GM21526 (cell line): ENCODE results near the gene METRNL.
"Not testable (repeated sequence)": the region's sequence is repeated elsewhere in the genome, so short reads cannot be mapped to it uniquely, and the experiment has no call there.

Source experiments
- ATAC-seq: cut with Tn5 transposase; IDR thresholded peaks from one replicate; pipeline ENCODE4 v1.9.1; 2021; ENCODE audit warnings: moderate library complexity; ENCODE audit not compliant: unreplicated experiment, low FRiP score

Gene METRNL, protein sequence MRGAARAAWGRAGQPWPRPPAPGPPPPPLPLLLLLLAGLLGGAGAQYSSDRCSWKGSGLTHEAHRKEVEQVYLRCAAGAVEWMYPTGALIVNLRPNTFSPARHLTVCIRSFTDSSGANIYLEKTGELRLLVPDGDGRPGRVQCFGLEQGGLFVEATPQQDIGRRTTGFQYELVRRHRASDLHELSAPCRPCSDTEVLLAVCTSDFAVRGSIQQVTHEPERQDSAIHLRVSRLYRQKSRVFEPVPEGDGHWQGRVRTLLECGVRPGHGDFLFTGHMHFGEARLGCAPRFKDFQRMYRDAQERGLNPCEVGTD

DNA sequence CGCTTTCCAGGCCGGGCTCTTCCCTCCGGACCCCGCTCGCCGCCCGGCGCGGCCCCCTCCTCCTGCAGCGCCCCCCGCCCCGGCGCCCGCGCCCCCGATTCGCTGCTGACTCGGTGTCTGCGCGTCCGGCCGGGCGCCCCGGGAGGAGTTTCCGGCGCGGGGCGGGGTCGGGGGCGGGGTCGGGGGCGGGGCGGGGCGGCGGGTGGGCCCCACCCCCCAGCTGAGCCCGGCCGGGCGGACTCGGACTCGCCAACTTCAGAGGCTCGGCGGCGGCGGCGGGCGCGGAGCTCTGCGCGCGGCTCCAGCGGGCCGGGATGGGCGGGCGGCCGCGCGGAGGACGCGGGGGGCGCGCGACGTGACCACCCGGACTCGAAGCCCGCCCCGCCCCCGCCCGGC lies at the start of gene METRNL:
METRNL (plus strand) TSS at position 258 of the 396 bp plus-strand sequence. CDS start 207 bp downstream, outside the sequence.
- ATAC-seq, result no peak

DNA sequence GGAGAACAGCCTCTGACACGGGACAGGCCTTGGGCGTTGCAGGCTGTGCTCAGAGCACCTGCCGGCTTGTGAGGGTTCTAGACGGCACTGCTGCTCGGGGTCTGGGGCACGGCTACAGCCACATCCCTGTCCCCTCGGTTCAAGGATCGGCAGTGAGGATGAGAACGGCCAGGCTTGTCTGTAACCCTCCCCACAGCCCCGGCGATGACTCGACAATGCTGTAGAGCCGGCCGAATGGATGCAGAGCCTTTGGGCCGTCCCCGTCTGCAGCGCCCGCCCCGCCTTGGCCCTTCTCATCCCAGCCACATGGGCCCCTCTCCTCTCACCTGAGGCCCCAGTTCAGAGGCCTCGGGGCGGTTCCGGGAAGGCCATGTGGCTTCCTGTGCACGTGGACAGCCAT lies 49.0 kb upstream of the METRNL start:
- no peak for ATAC-seq

DNA sequence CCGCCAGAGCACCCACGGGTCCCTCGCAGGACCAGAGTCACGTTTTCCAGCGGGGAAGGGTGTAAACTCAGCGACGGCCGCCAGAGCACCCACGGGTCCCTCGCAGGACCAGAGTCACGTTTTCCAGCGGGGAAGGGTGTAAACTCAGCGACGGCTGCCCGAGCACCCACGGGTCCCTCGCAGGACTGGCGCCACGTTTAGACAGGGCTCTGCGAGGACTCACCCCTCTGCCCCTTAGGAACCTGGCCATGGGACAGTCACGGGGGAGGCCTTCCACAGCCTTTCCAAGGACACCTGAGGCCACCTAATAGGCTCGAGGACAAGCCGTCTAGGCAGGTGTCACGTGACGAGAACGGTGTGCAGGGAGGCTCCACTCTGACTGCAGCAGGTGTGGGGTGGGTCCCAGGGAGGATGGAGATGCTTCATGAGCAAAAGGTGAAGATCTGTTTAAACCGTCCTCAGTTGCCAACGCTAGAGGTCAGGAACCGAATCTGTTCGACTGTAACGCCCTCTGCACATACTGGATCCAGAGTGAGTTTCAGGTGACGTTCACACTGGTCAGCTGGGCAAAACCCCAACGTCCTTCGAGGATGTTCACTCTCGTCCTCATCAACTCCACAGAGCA lies 48.0 kb upstream of the METRNL start:
- ATAC-seq, result no peak

DNA sequence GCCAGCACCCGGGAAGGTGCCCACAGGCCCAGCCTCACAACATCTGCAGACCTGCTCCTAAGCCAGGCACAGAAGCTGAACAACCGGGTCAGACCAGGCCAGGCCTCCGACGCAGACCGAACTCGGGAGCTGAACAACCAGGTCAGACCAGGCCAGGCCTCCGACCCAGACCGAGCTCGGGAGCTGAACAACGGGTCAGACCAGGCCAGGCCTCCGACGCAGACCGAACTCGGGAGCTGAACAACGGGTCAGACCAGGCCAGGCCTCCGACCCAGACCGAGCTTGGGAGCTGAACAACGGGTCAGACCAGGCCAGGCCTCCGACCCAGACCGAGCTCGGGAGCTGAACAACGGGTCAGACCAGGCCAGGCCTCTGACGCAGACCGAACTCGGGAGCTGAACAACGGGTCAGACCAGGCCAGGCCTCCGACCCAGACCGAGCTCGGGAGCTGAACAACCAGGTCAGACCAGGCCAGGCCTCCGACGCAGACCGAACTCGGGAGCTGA lies 47.4 kb upstream of the METRNL start:
- ATAC-seq, result not testable (repeated sequence)

DNA sequence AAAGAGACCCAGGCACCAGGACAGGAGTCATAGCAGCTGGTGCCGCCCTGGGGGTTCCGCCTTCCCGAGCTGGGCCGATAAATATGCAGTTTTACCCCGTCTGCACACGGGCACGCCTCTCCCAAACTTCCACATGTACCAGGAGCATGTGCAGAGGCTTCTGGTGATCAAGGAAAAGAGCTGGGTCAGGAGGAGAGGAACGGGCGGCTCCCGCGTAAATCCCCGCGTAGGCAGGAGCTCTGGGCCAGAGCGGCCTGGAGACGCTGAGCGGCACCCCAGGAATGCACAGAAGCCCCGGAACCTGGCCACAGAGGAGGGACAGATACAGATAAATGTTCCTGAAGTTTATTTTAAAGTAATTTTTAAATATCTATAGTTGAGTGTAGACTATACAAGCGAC lies 46.6 kb upstream of the METRNL start:
- ATAC-seq, result no peak

DNA sequence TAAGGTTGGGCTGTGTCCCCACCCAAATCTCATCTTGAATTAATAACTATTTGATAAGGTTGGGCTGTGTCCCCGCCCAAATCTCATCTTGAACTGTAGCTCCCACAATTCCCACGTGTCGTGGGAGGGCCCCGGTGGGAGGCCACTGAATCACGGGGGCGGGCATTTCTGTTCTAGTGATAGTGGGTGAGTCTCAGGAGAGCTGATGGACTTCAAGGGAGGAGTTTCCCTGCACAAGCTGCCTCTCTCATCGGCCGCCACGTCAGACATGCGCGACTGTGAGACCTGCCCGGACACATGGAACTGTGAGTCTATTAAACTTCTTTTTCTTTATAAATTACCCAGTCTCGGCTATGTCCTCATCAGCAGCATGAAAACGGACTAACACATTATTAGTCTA lies 44.9 kb upstream of the METRNL start:
- no peak for ATAC-seq

DNA sequence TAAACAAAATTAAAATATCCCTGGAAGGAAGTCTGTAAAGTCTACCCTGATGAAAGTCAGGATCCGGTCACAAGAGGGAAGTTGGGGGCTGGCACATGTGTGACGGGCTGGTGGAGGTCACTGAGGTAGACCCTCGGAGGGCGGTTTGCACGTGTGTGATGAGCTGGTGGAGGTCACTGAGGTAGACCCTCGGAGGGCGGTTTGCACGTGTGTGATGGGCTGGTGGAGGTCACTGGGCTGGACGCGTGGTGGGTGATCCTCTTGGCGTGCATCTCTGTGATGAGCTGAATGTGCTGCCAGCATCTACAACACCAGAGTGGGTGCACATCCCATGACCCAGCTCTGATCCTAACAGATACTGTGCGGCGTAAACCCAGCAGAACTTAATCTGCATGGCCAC lies 43.7 kb upstream of the METRNL start:
- no peak for ATAC-seq

DNA sequence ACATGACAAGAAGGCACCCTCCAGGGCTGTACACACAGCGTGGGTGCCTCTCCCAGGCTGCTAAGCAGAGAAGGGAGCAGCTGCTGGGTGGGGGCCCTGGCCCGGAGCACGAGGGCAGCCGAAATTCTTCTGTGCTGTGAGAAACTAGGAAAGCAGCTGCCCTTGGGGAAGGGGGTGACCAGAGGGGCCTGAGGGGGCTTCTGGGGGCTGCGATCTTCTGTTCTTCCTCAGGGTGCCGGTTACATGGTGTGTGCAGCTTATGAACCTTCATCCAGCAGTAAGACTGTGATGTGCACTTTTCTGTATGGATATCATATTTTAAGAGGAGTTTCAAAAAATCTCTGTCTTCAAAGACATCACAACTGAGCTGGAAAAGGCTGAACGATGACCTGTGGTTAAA lies 43.2 kb upstream of the METRNL start:
- no peak for ATAC-seq

DNA sequence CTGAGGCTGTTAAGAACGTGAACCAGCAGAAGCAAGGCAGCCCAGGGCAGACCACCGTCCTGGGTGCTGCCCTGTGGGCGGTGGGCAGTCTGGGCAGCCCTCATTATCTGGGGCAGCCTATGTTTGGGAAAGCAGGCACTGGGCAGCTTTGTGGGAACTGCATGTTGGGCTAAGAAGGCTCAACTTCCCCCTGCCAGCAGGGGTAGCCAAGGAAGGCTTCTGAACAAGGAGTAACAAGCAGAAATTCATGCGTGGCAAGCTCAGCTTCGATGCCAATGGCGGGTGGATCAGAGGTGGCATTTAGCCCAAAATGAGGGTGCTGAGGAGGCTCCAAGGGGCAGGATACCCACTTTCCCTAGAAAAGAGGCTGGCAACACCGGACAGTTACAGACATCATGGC lies 42.7 kb upstream of the METRNL start:
- no peak for ATAC-seq

DNA sequence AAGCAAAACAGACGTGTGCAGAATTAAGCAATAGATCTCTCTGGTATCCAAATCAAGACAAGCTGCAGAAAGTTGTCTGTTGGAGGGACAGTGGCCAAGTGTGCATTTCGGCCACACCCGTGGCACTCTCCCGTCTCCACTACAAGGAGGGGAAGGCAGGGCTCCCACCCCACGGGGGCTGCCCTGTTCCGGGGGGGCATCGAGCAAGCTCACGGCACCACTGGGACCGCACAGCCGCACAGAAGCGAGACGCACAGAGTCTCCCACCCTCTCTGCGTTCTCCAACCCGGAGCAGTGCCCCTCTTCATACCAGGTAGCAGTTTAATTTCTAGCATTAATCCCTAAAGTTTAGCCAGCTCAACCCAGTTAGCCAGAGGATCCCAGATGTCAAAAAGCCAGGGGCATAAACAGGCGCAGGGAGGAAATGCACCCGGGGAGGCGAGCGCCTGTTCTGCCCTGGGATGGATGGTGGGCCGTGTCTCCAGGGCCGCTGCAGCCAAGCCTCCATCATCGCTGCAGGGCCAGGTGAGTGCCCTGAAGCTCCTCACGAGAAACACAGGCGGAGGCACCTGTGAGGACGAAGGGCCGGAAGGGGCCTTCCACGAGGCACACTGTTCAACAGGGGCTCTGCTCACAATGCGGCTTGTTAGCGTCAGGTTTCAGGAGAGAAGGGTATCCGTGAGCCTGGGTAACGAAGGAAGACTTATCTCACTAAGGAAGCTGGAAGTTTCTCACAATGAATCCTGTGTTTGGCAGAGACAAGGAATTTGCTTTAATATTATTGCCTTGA lies 42.1 kb upstream of the METRNL start:
- ATAC-seq, result no peak

DNA sequence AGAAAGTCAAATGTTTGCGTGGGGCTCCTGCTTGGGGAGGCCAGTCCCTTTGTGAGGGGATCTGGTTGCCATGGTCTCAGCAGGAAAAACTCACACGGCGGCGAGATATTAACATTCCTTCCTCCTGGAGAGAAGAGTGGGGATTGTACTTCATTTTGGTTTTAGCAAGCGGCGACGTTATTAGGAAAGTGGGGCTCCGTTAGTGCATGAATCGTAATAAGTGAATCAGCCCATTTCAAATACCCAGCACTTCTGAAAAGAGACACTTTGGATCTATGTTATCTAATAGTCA lies 41.6 kb upstream of the METRNL start:
- ATAC-seq, result no peak

DNA sequence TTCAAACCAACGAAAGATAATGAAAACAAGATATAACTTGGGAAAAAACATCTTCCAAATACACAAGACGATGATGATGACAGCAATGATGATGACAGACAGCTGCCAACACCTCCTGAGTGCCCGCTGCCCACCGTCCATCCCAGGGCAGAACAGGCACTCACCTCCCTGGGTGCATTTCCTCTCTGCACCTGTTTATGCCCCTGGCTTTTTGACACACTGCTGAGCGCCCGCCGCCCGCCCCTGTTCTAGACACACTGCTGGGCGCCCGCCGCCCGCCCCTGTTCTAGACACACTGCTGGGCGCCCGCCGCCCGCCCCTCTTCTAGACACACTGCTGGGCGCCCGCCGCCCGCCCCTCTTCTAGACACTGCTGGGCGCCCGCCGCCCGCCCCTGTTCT lies 40.4 kb upstream of the METRNL start:
- ATAC-seq, result not testable (repeated sequence)

DNA sequence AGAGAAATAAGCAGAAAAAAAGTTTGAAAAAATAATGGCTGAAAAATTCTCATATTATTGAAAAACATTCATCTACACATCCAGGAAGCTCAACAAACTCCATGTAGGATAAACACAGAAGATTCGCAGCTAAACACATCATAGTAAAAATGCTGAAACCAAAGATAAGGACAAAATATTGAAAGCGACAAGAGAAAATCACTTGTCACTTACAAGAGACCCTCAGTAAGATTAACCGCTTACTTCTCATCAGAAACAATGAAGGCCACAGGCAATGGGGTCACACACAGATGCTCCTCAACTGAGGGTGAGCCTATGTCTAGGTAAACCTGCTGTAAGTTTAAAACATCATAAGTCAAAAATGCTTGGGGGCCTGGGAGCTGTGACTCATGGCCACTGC lies 38.1 kb upstream of the METRNL start:
- ATAC-seq, result no peak

DNA sequence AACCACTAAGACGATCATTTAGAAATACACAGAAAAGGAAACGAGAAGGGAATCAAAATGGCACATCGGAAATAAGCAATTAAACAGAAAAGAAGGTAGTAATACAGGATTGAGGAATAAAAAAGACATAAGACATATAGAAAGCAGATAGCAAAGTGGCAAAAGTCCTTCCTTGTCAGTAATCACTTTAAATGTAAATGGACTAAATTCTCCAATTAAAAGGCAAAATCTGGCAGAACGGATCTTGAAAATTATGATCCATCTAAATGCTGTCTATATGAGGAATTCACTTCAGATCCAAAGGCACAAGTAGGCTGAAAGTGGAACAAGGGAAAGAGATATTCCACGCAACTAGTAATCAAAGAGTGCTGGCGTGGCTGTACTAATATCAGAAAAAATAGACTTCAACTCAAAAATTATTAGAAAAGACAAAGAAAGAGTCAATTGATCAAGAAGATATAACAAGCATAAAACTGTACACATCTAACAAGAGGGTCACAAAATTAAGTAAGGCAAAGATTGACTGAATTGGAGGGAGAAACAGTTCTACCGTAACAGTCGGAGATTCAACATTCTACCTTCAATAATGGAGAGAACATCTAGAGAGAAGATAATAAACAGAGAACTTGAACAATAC lies 36.8 kb upstream of the METRNL start:
- ATAC-seq, result no peak

DNA sequence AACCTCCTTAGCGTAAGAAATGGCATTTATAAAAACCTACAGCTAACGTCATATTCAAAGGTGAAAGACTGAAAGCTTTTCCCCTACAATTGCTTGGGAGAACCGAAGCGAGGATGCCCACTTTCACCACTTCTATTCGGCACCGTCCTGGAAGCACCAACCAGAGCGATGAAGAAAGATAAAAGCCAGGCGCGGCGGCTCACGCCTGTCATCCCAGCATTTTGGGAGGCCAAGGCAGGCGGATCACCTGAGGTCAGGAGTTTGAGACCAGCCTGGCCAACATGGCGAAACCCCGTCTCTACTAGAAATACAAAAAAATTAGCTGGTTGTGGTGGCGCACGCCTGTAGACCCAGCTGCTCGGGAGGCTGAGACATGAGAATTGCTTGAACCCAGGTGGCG lies 34.9 kb upstream of the METRNL start:
- ATAC-seq, result not testable (repeated sequence)

DNA sequence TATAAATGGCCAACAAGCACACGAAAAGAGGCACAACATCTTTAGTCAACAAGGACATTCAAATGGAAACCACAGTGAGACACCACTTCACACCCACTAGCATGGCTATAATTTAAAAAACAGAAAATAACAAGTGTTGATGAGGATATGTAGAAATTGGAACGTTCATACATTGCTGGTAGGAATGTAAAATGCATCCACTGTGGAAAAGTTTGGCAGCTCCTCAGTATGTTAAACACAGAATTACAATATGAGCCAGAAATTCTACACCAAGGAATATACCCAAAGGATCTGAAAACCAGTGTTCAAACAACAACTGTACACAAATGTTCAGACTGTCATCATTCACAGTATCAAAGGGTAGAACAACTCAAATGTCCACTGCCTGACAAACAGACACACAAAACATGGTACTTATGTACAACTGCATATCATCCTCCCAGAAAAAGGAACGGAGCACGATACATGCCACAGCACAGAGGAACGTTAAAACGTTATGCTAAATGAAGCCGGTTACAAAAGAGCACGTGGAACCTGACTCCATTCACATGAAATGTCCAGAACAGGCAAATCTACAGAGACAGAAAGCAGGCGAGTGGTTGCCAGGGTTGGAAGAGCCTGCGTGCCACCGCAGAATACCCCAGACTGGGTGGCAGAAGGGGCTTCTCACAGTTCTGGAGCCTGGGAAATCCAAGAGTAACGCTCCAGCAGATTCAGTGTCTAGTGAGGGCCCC lies 32.8 kb upstream of the METRNL start:
- ATAC-seq, result no peak

DNA sequence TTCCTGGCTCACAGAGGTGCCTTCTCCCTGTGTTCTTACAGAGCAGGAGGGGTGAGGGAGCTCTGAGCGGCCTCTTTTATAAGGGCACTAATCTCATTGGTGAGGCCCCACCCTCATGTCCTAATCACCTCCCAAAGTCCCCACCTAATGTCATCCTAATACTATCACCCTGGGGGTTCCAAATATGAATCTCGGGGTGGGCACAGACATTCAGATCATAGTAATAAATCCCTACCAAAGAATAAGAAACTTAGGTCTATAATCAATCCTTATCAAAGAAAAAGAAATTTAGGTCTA lies 32.3 kb upstream of the METRNL start:
- ATAC-seq, result no peak

DNA sequence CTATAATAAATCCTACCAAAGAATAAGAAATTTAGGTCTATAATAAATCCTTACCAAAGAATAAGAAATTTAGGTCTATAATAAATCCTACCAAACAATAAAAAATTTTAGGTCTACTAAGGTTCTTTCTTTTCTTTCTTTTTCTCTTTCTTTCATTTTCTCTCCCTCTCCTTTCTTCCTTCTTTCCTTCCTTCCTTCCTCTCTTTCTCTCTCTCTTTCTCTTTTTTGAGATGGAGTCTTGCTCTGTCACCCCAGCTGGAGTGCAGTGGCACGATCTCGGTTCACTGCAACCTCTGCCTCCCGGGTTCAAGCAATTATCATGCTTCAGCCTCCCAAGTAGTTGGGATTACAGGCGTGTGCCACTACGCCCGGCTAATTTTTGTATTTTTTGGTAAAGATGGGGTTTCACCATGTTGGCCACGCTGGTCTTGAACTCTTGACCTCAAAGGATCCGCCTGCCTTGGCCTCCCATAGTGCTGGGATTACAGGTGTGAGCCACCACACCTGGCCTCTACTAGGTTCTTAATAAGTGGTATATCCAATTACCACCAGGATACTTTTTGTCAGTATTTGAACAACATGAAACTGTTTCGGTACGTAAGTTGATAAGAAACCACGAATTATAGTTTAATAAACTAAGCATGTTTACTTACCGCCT lies 31.5 kb upstream of the METRNL start:
- ATAC-seq, result not testable (repeated sequence)

DNA sequence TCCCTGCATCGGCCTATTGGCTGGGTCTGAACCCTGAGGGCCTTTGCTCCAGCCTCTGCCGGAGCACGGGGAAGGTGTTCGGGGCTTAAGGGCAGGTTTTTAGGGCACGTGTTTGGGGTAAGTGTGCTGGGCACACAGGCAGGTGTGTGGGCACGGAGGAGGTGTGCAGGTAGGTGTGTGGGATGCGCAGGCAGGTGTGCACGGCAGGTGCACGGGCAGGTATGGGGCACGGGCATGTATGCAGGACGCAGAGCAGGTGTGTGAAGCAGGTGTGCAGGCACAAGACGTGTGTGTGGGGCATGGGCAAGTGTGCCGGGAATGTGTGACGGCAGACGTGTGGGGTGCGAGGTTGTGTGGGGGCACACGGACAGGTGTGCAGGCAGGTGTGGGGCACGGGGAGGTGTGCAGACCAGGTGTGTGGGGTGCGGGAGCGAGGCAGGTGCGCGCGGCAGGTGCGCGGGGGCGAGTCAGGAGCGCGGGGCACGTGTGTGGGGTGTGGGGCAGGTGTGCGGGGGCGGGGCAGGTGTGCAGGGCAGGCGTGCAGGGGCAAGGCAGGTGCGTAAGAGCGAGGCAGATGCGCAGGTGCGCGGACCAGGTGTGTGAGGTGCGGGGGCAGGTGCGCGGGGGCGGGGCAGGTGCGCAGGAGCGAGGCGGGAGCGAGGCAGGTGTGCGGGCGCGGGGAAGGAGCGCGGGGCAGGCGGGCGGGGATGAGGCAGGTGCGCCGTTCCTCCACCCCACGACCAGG lies 28.6 kb upstream of the METRNL start:
- ATAC-seq, result no peak
